MM.1S (cell line): ENCODE measurements around the gene RUNX1.

Source experiments
- DNase-seq: peaks from one replicate; pipeline ENCODE4 v3.0.0-alpha.2; 2015
- H2AFZ ChIP-seq: fragments of 300-600 bp; sonication (generic); 2 replicates; pipeline ENCODE4 v1.6.0; 2016; ENCODE audit warnings: antibody characterized with exemption, low read length
- H3F3A ChIP-seq: fragments of 300-600 bp; sonication (generic); 2 replicates; pipeline ENCODE4 v1.6.1; 2016; ENCODE audit warnings: mild to moderate bottlenecking, antibody characterized with exemption, low read length, moderate library complexity, mixed read lengths; ENCODE audit not compliant: insufficient read depth
- H3K27ac ChIP-seq: fragments of 300-600 bp; sonication (generic); 2 replicates; pipeline ENCODE4 v1.5.1; 2016; ENCODE audit warnings: mild to moderate bottlenecking, low read length
- H3K27me3 ChIP-seq: fragments of 300-600 bp; sonication (generic); replicated peaks from 2 replicates; pipeline ENCODE4 v1.6.0; 2016; ENCODE audit warnings: low read length; ENCODE audit not compliant: insufficient read depth
- H3K36me3 ChIP-seq: fragments of 300-600 bp; sonication (generic); replicated peaks from 2 replicates; pipeline ENCODE4 v1.6.1; 2016; ENCODE audit warnings: mild to moderate bottlenecking, low read length, mixed read lengths; ENCODE audit not compliant: insufficient read depth
- H3K4me1 ChIP-seq: fragments of 300-600 bp; sonication (generic); 2 replicates; pipeline ENCODE4 v1.6.1; 2016; ENCODE audit warnings: low read length, mixed read lengths
- H3K4me2 ChIP-seq: fragments of 300-600 bp; sonication (generic); 2 replicates; pipeline ENCODE4 v1.6.0; 2016; ENCODE audit warnings: low read depth, low read length
- H3K4me3 ChIP-seq: fragments of 300-600 bp; sonication (generic); 2 replicates; pipeline ENCODE4 v1.5.1; 2016; ENCODE audit warnings: low read length, mixed read lengths
- H3K79me2 ChIP-seq: fragments of 300-600 bp; sonication (generic); 2 replicates; pipeline ENCODE4 v1.6.1; 2016; ENCODE audit warnings: mixed run types, low read length, mixed read lengths
- H3K9ac ChIP-seq: fragments of 300-600 bp; sonication (generic); 2 replicates; pipeline ENCODE4 v1.6.1; 2016; ENCODE audit warnings: low read length, mixed read lengths
- H3K9me2 ChIP-seq: fragments of 300-600 bp; sonication (generic); replicated peaks from 2 replicates; pipeline ENCODE4 v1.6.1; 2016; ENCODE audit warnings: mild to moderate bottlenecking, low read length, mixed read lengths; ENCODE audit not compliant: insufficient read depth
- H3K9me3 ChIP-seq: fragments of 300-600 bp; sonication (generic); replicated peaks from 2 replicates; pipeline ENCODE4 v1.6.1; 2016; ENCODE audit warnings: mild to moderate bottlenecking, low read length, mixed read lengths; ENCODE audit not compliant: insufficient read depth
- H4K20me1 ChIP-seq: fragments of 300-600 bp; sonication (generic); 2 replicates; pipeline ENCODE4 v1.6.1; 2016; ENCODE audit warnings: mild to moderate bottlenecking, low read length, moderate library complexity, mixed read lengths; ENCODE audit not compliant: insufficient read depth
- EZH2 ChIP-seq: fragments of 300-600 bp; sonication (generic); optimal IDR thresholded peaks from 2 replicates; pipeline ENCODE3; 2017; ENCODE audit warnings: low read depth, mild to moderate bottlenecking, antibody characterized with exemption, low read length, mixed read lengths
- EZH2phosphoT487 ChIP-seq: fragments of 300-600 bp; sonication (generic); IDR thresholded peaks from 2 replicates; pipeline ENCODE4 v1.6.1; 2018; ENCODE audit warnings: antibody characterized with exemption, low read length
- TF ChIP-seq, protein P1 (sequence below): fragments of 300-600 bp; sonication (generic); IDR thresholded peaks from 2 replicates; pipeline ENCODE4 v1.5.1; 2016; ENCODE audit warnings: antibody characterized with exemption, low read length, mixed read lengths

Gene RUNX1

DNA sequence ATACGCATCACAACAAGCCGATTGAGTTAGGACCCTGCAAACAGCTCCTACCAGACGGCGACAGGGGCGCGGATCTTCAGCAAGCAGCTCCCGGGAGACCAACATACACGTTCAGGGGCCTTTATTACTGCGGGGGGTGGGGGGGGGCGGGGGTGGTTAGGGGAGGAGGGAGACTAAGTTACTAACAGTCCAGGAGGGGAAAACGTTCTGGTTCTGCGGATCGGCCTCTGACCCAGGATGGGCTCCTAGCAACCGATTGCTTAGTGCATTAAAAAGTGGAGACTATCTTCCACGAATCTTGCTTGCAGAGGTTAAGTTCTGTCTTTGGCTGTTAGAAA, 162.0 kb downstream of the RUNX1 start:
- peaks cover 18% of the 10 kb centered on the region for H3K27me3 ChIP-seq
- TF ChIP-seq EZH2phosphoT487 (no peak), EZH2 (no peak)
- TF ChIP-seq, protein P1, sequence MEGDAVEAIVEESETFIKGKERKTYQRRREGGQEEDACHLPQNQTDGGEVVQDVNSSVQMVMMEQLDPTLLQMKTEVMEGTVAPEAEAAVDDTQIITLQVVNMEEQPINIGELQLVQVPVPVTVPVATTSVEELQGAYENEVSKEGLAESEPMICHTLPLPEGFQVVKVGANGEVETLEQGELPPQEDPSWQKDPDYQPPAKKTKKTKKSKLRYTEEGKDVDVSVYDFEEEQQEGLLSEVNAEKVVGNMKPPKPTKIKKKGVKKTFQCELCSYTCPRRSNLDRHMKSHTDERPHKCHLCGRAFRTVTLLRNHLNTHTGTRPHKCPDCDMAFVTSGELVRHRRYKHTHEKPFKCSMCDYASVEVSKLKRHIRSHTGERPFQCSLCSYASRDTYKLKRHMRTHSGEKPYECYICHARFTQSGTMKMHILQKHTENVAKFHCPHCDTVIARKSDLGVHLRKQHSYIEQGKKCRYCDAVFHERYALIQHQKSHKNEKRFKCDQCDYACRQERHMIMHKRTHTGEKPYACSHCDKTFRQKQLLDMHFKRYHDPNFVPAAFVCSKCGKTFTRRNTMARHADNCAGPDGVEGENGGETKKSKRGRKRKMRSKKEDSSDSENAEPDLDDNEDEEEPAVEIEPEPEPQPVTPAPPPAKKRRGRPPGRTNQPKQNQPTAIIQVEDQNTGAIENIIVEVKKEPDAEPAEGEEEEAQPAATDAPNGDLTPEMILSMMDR, result no peak
- H3K79me2 ChIP-seq, result peaks cover 45% of the 10 kb centered on the region
- peak overlapping the region; percentile 93 for H3K4me2 ChIP-seq
- H2AFZ ChIP-seq, result peak overlapping the region; percentile 70
- no peaks in the 10 kb centered on the region for H3K36me3 ChIP-seq
- no peaks in the 10 kb centered on the region for H3K9me2 ChIP-seq
- H3K4me1 ChIP-seq, result peaks cover 22% of the 10 kb centered on the region
- DNase-seq, result no peak
- peak overlapping the region; percentile 76 for H3K9ac ChIP-seq
- peak overlapping the region; percentile 75 for H3K27ac ChIP-seq
- H3F3A ChIP-seq, result peaks cover 36% of the 10 kb centered on the region
- H3K4me3 ChIP-seq, result peak overlapping the region; percentile 87
- no peaks in the 10 kb centered on the region for H3K9me3 ChIP-seq
- no peaks in the 10 kb centered on the region for H4K20me1 ChIP-seq

DNA sequence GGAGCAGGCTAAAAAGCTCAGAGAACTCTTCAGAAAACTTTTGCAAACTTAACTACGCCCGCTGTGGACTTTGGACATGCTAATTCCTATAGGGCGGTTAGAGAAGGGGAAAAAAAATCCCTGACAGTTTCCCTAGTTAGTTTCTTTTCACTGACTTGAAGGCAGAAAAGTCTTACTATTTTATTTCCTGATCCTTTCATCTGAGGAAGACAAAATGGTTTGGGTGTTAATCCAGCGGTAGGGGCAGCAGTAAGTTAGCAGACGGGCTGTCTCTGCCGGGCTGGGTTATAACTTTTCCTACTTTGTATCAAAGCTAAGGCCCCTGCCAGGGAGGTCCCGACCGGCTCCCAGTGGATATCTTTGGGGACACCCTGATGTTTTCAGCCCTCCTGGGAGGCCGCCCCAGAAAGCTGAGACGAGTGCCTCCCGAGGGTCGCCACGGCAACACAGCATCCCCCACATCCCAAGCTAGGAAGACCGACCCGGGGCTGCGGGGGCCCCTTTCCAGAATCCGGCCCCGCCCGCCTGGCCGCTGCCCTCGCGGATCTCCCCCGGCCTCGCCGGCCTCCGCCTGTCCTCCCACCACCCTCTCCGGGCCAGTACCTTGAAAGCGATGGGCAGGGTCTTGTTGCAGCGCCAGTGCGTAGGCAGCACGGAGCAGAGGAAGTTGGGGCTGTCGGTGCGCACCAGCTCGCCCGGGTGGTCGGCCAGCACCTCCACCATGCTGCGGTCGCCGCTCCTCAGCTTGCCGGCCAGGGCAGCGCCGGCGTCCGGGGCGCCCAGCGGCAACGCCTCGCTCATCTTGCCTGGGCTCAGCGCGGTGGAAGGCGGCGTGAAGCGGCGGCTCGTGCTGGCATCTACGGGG, 162.6 kb downstream of the RUNX1 start:
- Histone ChIP-seq H3K9me2 (no peaks in the 10 kb centered on the region), H3F3A (peaks cover 36% of the 10 kb centered on the region), H3K79me2 (peaks cover 46% of the 10 kb centered on the region), H3K27ac (peak overlapping the region; percentile 43; the same call in 1 of the 2 replicates), H3K4me1 (peaks cover 22% of the 10 kb centered on the region), H2AFZ (peak overlapping the region; percentile 70), H3K4me3 (peak overlapping the region; percentile 87), H3K4me2 (peak overlapping the region; percentile 93), H4K20me1 (no peaks in the 10 kb centered on the region), H3K9me3 (no peaks in the 10 kb centered on the region), H3K27me3 (peaks cover 12% of the 10 kb centered on the region), H3K36me3 (no peaks in the 10 kb centered on the region), H3K9ac (peak overlapping the region; percentile 76)
- DNase-seq, result peak; percentile 47
- no peak for TF ChIP-seq EZH2
- TF ChIP-seq, protein P1, result peak; percentile 15; the same call in 1 of the 2 replicates

DNA sequence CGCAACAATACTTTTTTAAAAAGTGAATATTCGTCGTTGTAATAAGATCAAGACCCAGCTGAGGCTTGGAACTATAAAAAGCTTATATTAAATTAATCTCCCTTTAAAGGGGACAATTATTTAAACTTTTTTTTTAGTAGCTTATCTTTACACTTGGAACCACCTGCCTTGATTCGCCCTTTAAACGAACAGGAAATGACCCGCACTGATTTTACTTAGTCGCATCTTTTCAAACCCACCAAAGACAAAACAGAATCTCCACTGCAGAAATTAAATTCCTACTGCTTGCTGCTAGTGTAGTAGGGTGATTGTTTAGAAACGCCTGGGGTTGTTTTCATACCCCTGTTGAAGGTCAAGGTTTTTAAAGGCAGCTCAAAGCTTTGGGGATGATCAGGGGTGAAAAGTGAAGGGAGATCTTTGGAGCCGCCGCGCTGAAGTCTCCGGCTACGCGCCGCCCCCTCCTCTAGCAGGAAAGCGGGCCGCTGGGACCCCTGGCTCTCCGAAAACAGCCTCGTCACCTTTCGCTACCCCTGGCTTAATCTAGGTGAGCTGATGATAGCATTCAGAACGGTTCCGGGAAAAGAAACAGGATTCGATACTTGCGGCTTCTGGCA, 163.4 kb downstream of the RUNX1 start:
- no peak for DNase-seq
- Histone ChIP-seq H3K9me3 (no peaks in the 10 kb centered on the region), H4K20me1 (no peaks in the 10 kb centered on the region), H3K27me3 (peaks cover 4% of the 10 kb centered on the region), H2AFZ (peak overlapping the region; percentile 70; the same call in 1 of the 2 replicates), H3K9ac (peak overlapping the region; percentile 76), H3K4me3 (peak overlapping the region; percentile 87), H3K9me2 (no peaks in the 10 kb centered on the region), H3F3A (peaks cover 36% of the 10 kb centered on the region), H3K36me3 (no peaks in the 10 kb centered on the region), H3K27ac (peak overlapping the region; percentile 43; the same call in 1 of the 2 replicates), H3K79me2 (peaks cover 46% of the 10 kb centered on the region), H3K4me2 (peak overlapping the region; percentile 93), H3K4me1 (peaks cover 22% of the 10 kb centered on the region)
- TF ChIP-seq EZH2 (no peak), EZH2phosphoT487 (no peak)
- TF ChIP-seq, protein P1, result no peak
